Right lobe of liver (tissue), 6 donors: ENCODE results near the gene OR5B3. TPM values are rescaled to one million over a fixed set of nuclear protein-coding genes. Genes with fewer than 3 reads are reported as not detected.

Experiments
- ATAC-seq, 4 donors: fragments of 200-7000 bp; cut with Tn5 transposase; one replicate each; pipeline ENCODE4 v1.9.1; 2020; ENCODE audit warnings: mild to moderate bottlenecking in 4 of 4, moderate library complexity in 4 of 4
- DNase-seq, 3 donors: peaks; one replicate each; pipeline ENCODE4 v3.0.0-alpha.2; 2020
- H3K27ac ChIP-seq, 3 donors: fragments of 200-600 bp; one replicate each; pipeline ENCODE4 v1.8.0; 2022
- H3K27me3 ChIP-seq, 2 donors: fragments of 200-600 bp; one replicate each; pipeline ENCODE4 v1.8.0; 2022
- H3K36me3 ChIP-seq, 4 donors: fragments of 200-600 bp; sonication (generic) in 1 of 4; one replicate each; pipeline versions ENCODE4 v1.5.1 to v1.8.0; 2017 to 2022; ENCODE audit warnings: control low read depth in 1 of 4
- H3K4me1 ChIP-seq, 4 donors: fragments of 200-600 bp; sonication (generic) in 1 of 4; one replicate each; pipeline versions ENCODE4 v1.5.1 to v1.8.0; 2017 to 2022; ENCODE audit warnings: control low read depth in 1 of 4
- H3K4me3 ChIP-seq, 3 donors: fragments of 200-600 bp; one replicate each; pipeline ENCODE4 v1.8.0; 2022
- H3K9me3 ChIP-seq, 4 donors: fragments of 200-600 bp; sonication (generic) in 1 of 4; one replicate each; pipeline versions ENCODE4 v1.5.1 to v1.8.0; 2017 to 2022; ENCODE audit warnings: control low read depth in 1 of 4
- POLR2A ChIP-seq: fragments of 450-650 bp; IDR thresholded peaks from one replicate; pipeline ENCODE4 v1.6.1; 2017; ENCODE audit warnings: antibody characterized with exemption, mild to moderate bottlenecking
- WGBS: methylation state at CpG from one replicate; pipeline ENCODE4 v1.1.6; 2018; ENCODE audit warnings: low coverage, low lambda C conversion rate; ENCODE audit not compliant: insufficient coverage; ENCODE audit errors: missing lambda C conversion rate; 5-methylcytosine and 5-hydroxymethylcytosine counted together
- intact Hi-C, 2 donors: fragments of 100-400 bp; cut with DNase I; formaldehyde crosslinking; loops; one replicate each; pipeline versions ENCODE4 v1.11.2 to v1.14.1; 2022
- long read RNA-seq: library from polyadenylated mRNA; unstranded; transcript quantifications from one replicate; pipeline ENCODE4 v2.0.0, GENCODE V29; 2019
- total RNA-seq, 6 experiments: library from RNA; depleted of rRNA in 2 of 6; stranded (reverse); fragments of >200 nt in 2 of 6; fragmentation: NEBNext Ultra II Directional in 3 of 6; extraction: Animal tissue kit (Norgen Biotek cat#: 25700) in 3 of 6; gene quantifications; one replicate each; pipeline versions ENCODE4 v1.1.0 to v1.2.4, GENCODE V29; 2016 to 2023
- TF ChIP-seq, protein P1 (sequence below), 4 donors: fragments of 200-600 bp in 3 of 4; fragments of 450-650 bp in 1 of 4; IDR thresholded peaks; one replicate each; pipeline versions ENCODE4 v1.5.1 to v1.8.0; 2016 to 2022; ENCODE audit warnings: antibody characterized with exemption in 4 of 4, mild to moderate bottlenecking in 2 of 4
- donor health status: DM: no; HTN: yes; CAD: no.
- donor health status: DM: no; HTN: no; CAD: no.
- donor health status: DM: no; HTN: no; CAD: no.
- donor health status: DM: no; HTN: yes; CAD: no.
- donor health status: DM: no; HTN: yes; CAD: no.

The OR5B3 gene
- total RNA-seq: not detected
- long read RNA-seq: 0 reads

DNA sequence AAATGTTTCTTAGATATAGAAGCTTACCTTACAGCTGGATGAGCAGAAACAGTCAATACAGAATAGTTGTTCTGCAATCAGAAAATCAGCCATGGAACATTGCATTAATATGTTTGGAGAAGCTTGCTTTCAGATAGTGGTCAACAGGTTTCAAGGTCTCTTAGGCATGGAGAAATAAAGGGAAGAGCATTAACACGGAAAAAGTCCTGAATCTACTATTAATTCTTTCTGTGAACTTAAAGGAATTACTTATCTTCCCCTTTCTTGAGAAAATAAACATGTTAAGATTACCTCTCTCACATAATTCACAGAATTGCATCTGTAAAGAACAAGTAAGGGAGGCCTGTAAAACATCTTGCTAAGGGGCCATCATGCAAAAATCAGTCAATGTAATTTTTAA is at the start of gene OR5B3:
TSS of gene OR5B3 (minus strand) at position 101 of the 400 bp plus-strand sequence. CDS start 3,465 bp downstream, outside the sequence.
- intact Hi-C loops: no loop called here
- no peaks in the 10 kb centered on the region for H3K27me3 ChIP-seq
- no peaks in the 10 kb centered on the region for H3K36me3 ChIP-seq
- 45% methylated on average over 1 of the region's 1 CpG for WGBS
- H3K9me3 ChIP-seq: peaks cover 0 to 3% (median 0%) of the 10 kb centered on the region in 4 donors
- H3K4me3 ChIP-seq: no peak within 1 kb of the TSS
- TF ChIP-seq, protein P1, sequence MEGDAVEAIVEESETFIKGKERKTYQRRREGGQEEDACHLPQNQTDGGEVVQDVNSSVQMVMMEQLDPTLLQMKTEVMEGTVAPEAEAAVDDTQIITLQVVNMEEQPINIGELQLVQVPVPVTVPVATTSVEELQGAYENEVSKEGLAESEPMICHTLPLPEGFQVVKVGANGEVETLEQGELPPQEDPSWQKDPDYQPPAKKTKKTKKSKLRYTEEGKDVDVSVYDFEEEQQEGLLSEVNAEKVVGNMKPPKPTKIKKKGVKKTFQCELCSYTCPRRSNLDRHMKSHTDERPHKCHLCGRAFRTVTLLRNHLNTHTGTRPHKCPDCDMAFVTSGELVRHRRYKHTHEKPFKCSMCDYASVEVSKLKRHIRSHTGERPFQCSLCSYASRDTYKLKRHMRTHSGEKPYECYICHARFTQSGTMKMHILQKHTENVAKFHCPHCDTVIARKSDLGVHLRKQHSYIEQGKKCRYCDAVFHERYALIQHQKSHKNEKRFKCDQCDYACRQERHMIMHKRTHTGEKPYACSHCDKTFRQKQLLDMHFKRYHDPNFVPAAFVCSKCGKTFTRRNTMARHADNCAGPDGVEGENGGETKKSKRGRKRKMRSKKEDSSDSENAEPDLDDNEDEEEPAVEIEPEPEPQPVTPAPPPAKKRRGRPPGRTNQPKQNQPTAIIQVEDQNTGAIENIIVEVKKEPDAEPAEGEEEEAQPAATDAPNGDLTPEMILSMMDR (IDR thresholded peaks at IDR 0.05): no peak
- TF ChIP-seq POLR2A: no peak
- no peak for DNase-seq
- no peak for ATAC-seq
- H3K27ac ChIP-seq: no peak within 1 kb of the TSS
- H3K4me1 ChIP-seq: no peaks in the 10 kb centered on the region

GRCh38 chr11:58451585-58451984 is 44.9 kb upstream of the OR5B3 start:
- Histone ChIP-seq H3K4me1 (no peaks in the 10 kb centered on the region), H3K4me3 (no peak overlapping the region), H3K9me3 (no peaks in the 10 kb centered on the region), H3K27ac (no peak overlapping the region), H3K27me3 (no peaks in the 10 kb centered on the region), H3K36me3 (no peaks in the 10 kb centered on the region)
- no peak for TF ChIP-seq POLR2A
- TF ChIP-seq, protein P1 (IDR thresholded peaks at IDR 0.05): no peak
- intact Hi-C loops: no loop called here
- DNase-seq (no peak), ATAC-seq (no peak)
- 19% methylated on average over 3 of the region's 3 CpGs for WGBS

- Histone ChIP-seq H3K9me3 (no peaks in the 10 kb centered on the region), H3K27ac (no peak overlapping the region), H3K4me3 (no peak overlapping the region), H3K36me3 (no peaks in the 10 kb centered on the region), H3K27me3 (no peaks in the 10 kb centered on the region), H3K4me1 (no peaks in the 10 kb centered on the region)
- intact Hi-C loops: no loop called here
- WGBS: 0% methylated on average over 1 of the region's 6 CpGs
- ATAC-seq (no peak), DNase-seq (no peak)
- TF ChIP-seq, protein P1 (IDR thresholded peaks at IDR 0.05): no peak
- no peak for TF ChIP-seq POLR2A
These were observed 39.6 kb upstream of the OR5B3 start for GRCh38 chr11:58446294-58446693.

DNA sequence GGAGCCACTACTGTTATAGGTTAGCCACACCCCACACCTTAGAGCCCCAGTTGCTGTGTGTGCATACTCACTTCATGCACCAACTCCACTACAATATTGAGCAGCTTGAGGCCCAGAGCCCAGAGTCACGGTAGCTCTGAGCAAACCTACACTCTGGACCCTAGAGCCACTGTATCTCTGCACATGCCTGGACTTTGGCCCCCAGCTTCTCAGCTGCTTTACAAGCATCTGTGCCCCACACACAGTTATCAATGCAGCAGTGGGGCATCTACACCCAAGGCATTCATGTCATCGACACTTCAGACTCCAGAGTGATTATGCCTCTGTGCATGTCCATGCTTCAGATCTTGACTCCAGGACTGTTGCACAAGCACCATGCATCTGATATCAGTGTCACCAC is 37.6 kb upstream of the OR5B3 start:
- DNase-seq (no peak), ATAC-seq (no peak)
- intact Hi-C loops: no loop called here
- Histone ChIP-seq H3K9me3 (no peaks in the 10 kb centered on the region), H3K27ac (no peak overlapping the region), H3K4me1 (no peaks in the 10 kb centered on the region), H3K36me3 (no peaks in the 10 kb centered on the region), H3K4me3 (no peak overlapping the region), H3K27me3 (no peaks in the 10 kb centered on the region)
- 60% methylated on average over 1 of the region's 2 CpGs for WGBS
- TF ChIP-seq POLR2A: no peak

DNA sequence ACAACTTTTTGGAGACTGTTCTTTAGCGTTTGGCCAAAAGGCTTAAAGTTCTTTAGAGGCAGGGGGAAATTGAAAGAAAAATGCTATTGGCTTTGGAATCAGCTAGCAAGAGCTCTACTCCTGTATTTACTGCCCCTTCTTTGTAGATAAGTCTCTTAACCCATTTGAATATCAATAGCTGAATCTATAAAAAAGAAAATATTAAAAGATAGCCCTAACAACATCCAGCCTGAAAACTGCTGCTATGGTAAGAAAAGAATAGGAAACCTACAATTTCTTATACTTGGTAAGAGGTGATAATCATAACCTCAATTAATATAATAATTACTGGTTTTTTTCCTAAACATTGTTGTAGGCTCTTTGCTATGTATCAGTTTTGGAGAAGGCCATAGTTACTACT is 35.5 kb upstream of the OR5B3 start, which contains the start of gene OR5B12:
TSS of gene OR5B12 (minus strand) at position 101 of the 400 bp plus-strand sequence. CDS start 2,085 bp downstream, outside the sequence.
- no peaks in the 10 kb centered on the region for H3K27me3 ChIP-seq
- DNase-seq (no peak), ATAC-seq (no peak)
- intact Hi-C loops: no loop called here
- whole genome bisulfite sequencing: 50% methylated on average over 1 of the region's 1 CpG
- no peaks in the 10 kb centered on the region for H3K36me3 ChIP-seq
- H3K4me1 ChIP-seq: no peaks in the 10 kb centered on the region
- no peaks in the 10 kb centered on the region for H3K9me3 ChIP-seq
- no peak within 1 kb of the TSS for H3K27ac ChIP-seq
- TF ChIP-seq POLR2A: no peak
- TF ChIP-seq, protein P1 (IDR thresholded peaks at IDR 0.05): no peak
- no peak within 1 kb of the TSS for H3K4me3 ChIP-seq
